Gastroesophageal sphincter (tissue), 2 donors: ENCODE results near the gene LAMA2.

Experiments
- EP300 ChIP-seq: sonication (generic); formaldehyde crosslinking; IDR thresholded peaks from one replicate; pipeline ENCODE4 v1.6.1; 2017; ENCODE audit warnings: antibody characterized with exemption, mild to moderate bottlenecking
- POLR2A ChIP-seq, 2 donors: fragments of 450-650 bp; IDR thresholded peaks; one replicate each; pipeline ENCODE4 v1.6.1; 2017; ENCODE audit warnings: antibody characterized with exemption in 2 of 2, mild to moderate bottlenecking in 2 of 2, moderate library complexity in 1 of 2
- POLR2AphosphoS5 ChIP-seq: sonication (generic); formaldehyde crosslinking; IDR thresholded peaks from one replicate; pipeline ENCODE4 v1.6.1; 2017; ENCODE audit warnings: antibody characterized with exemption

GRCh38 chr6:129179283-129179682 lies 296.3 kb downstream of the LAMA2 start:
- no peak for TF ChIP-seq POLR2AphosphoS5
- no peak for TF ChIP-seq POLR2A (IDR thresholded peaks at IDR 0.05)
- no peak for TF ChIP-seq EP300
